Epidermal melanocyte (primary cell): ENCODE results near the gene LIPT1.
"Not testable (repeated sequence)": the region's sequence is repeated elsewhere in the genome, so short reads cannot be mapped to it uniquely, and the experiment has no call there.

Experiments
- DNase-seq: peaks from one replicate; pipeline ENCODE4 v3.0.0; 2011; ENCODE audit warnings: low spot score; ENCODE audit not compliant: insufficient read length

LIPT1 gene

GRCh38 chr2:99171377-99172140 is 16.8 kb downstream of the LIPT1 start:
- no peak for DNase-seq

- peak; percentile 84 for DNase-seq
These were observed 26.2 kb downstream of the LIPT1 start, which contains the start of the genes MITD1 and MRPL30 for GRCh38 chr2:99180755-99181623. Gene MITD1 (minus strand): TSS chr2:99181058. CDS start chr2:99180981, 77 bp downstream. Gene MRPL30 (plus strand): TSS chr2:99181184. CDS start chr2:99186204, 5,020 bp downstream.

GRCh38 chr2:99181624-99182000 is 26.8 kb downstream of the LIPT1 start:
- no peak for DNase-seq

GRCh38 chr2:99183025-99183424 is 28.3 kb downstream of the LIPT1 start:
- no peak for DNase-seq

DNA sequence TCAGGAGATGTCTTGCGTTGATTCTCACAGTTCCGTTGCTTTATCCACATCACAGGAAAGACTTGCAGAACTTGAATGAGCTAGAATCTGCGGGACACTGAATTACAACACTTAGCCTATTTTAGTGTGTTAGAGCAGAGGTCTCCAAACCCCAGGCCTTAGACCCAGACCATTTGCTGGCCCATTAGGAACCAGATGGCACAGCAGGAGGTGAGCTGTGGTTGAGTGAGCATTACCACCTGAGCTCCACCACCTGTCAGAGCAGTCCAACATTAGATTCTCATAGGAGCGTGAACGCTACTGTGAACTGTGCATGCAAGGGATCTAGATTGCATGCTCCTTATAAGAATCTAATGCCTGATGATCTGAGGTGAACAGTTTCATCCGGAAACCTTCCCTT is 30.0 kb downstream of the LIPT1 start:
- no peak for DNase-seq

DNA sequence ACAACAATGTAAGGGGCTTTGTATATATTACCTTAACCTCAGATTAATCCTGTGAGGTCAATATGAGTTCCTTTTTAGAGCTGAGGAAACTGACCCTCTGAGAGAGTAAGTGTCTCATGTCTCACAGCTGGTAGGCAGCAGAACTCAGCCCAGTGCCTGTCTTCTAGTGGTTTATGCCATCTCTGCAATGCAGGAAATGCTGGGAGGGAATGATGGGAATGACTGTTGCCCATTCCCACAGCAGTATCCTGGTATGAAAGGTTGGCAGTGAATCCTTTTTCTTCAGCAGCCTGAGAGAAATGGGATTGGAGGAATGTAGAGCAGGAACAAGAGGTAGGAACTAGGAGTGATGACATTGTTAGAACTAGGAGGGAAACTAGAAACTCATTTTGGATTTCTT is 32.2 kb downstream of the LIPT1 start:
- DNase-seq: no peak

- no peak for DNase-seq
These were observed 33.6 kb downstream of the LIPT1 start for GRCh38 chr2:99188357-99188756.

DNA sequence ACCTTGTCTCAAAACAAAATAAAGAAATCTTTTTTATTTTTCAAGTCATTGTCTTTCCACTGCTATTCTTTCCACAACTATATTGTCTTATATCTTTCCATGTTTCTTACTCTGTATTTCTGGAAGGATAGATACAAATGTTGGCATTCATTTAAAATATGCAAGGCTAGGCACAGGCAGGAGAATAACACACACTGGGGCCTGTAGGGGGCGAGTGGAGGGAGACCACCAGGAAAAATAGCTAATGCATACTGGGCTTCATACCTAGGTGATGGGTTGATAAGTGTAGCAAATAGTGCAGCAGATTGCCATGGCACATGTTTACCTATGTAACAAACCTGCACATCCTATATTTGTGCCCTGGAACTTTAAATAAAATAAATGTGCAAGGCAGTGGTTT is 35.8 kb downstream of the LIPT1 start:
- DNase-seq: no peak

DNA sequence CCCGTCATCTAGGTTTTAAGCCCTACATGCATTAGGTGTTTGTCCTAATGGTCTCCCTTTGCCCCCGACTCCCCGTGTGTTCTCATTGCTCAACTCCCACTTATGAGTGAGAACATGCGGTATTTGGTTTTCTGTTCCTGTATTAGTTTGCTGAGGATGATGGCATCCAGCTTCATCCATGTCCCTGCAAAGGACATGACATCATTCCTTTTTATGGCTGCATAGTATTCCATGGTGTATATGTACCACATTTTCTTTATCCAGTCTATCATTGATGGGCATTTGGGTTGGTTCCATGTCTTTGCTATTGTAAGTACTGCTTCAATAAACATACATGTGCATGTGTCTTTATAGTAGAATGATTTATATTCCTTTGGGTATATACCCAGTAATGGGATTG is 37.6 kb downstream of the LIPT1 start:
- not testable (repeated sequence) for DNase-seq

DNA sequence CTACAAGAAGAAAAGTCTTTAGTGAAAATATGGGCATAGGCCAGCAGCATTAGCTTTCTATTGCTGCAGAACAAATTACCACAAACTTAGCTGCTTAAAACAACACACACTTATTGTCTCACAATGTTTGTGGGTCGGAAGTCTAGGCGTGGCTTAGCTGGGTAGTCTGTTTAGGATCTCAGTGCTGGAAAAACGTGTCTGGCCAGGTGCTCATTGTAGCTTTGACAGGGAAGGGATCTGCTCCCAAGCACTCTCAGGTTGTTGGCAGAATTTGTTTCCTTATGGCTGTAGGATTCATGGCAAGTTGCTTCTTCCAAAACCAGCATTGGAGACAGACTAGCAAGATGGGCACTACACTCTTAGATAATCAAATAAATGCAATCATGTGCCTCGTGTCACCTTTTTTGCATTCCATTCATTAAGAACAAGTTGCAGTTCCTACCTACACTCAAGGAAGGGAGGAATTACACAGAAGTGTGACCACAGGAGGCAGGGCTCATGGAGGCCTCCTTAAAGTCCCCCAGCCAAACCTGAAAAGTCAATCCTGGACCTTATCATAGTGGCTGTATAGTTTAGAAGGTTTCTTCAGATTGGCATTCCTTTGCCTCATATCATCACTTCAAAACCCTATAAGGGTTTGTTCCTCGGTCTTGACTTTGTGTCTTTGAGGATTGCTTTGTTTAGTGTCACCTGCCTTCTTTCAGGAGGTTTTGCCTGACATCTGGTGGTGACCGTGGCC is 43.5 kb downstream of the LIPT1 start:
- no peak for DNase-seq

GRCh38 chr2:99200076-99200800 is 45.5 kb downstream of the LIPT1 start:
- no peak for DNase-seq

GRCh38 chr2:99201959-99202678 is 47.4 kb downstream of the LIPT1 start:
- DNase-seq: no peak

DNA sequence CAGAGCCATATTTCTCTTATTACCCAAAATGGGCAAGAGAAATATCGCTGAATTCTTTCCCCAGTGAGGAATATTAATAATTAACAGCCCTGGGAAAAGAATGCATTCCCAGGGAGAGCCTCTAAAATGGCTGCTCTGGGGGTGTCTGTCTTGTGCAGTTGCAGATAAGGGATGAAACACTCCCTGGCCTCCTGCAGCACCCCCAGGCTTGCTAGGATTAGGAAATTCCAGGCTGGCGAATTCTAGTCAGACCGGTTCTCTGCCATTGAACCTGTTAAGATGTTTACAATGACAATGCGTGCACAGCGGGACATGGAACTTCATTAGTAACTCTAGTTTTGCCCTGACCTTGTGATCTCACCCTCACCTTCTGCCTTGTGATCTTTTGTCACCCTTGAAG is 50.7 kb downstream of the LIPT1 start:
- no peak for DNase-seq
